NCI-H187 (cell line): ENCODE results near the gene ZNF581.

ENCODE experiments used
- DNase-seq, 2 experiments: peaks; one replicate each; lab custom pipeline; 2025; lab: John Stamatoyannopoulos, UW

ZNF581 gene

GRCh38 chr19:55694656-55695491 is 51.4 kb downstream of the ZNF581 start:
- DNase-seq, result no peak
